ENCODE data around the gene TFR2.

The TFR2 gene

GRCh38 chr7:100675581-100676350 lies 34.4 kb upstream of the TFR2 start:
- peak overlapping the region; percentile 81 for H3K4me3 ChIP-seq (ENCODE audit: low read depth, low read length)
- TF ChIP-seq, protein P1, sequence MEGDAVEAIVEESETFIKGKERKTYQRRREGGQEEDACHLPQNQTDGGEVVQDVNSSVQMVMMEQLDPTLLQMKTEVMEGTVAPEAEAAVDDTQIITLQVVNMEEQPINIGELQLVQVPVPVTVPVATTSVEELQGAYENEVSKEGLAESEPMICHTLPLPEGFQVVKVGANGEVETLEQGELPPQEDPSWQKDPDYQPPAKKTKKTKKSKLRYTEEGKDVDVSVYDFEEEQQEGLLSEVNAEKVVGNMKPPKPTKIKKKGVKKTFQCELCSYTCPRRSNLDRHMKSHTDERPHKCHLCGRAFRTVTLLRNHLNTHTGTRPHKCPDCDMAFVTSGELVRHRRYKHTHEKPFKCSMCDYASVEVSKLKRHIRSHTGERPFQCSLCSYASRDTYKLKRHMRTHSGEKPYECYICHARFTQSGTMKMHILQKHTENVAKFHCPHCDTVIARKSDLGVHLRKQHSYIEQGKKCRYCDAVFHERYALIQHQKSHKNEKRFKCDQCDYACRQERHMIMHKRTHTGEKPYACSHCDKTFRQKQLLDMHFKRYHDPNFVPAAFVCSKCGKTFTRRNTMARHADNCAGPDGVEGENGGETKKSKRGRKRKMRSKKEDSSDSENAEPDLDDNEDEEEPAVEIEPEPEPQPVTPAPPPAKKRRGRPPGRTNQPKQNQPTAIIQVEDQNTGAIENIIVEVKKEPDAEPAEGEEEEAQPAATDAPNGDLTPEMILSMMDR (IDR thresholded peaks at IDR 0.05; ENCODE audit: insufficient read depth, low read length, missing control alignments) = no peak
- POLR2A ChIA-PET = interaction anchor here (0.5 to 3.4 kb wide), 2 partner anchors 17 to 68 kb away, joined by 3 to 13 read pairs; no protein-coding TSS in a partner anchor
- CTCF ChIA-PET = interaction anchor here (1.4 to 9.0 kb wide), 3 partner anchors 15 to 206 kb away, joined by 4 to 180 read pairs (median 6); partner anchors contain the start of genes GIGYF1 and SLC12A9
- no peak for DNase-seq (ENCODE audit: low read depth, low spot score)

- TF ChIP-seq, protein P1 (IDR thresholded peaks at IDR 0.05; ENCODE audit: insufficient read depth, low read length, missing control alignments) = no peak
- CTCF ChIA-PET = interaction anchor here (1.0 to 1.5 kb wide), 3 partner anchors 17 to 177 kb away, joined by 3 to 9 read pairs (median 5); partner anchors contain the start of gene SLC12A9
- POLR2A ChIA-PET = interaction anchor here (0.6 to 1.0 kb wide), 2 partner anchors 8 to 152 kb away, joined by 3 to 4 read pairs; no protein-coding TSS in a partner anchor
- DNase-seq (ENCODE audit: low read depth, low spot score) = no peak
- peak overlapping the region; percentile 81 for H3K4me3 ChIP-seq (ENCODE audit: low read depth, low read length)
Observed at GRCh38 chr7:100675105-100675451, 33.7 kb upstream of the TFR2 start.

DNA sequence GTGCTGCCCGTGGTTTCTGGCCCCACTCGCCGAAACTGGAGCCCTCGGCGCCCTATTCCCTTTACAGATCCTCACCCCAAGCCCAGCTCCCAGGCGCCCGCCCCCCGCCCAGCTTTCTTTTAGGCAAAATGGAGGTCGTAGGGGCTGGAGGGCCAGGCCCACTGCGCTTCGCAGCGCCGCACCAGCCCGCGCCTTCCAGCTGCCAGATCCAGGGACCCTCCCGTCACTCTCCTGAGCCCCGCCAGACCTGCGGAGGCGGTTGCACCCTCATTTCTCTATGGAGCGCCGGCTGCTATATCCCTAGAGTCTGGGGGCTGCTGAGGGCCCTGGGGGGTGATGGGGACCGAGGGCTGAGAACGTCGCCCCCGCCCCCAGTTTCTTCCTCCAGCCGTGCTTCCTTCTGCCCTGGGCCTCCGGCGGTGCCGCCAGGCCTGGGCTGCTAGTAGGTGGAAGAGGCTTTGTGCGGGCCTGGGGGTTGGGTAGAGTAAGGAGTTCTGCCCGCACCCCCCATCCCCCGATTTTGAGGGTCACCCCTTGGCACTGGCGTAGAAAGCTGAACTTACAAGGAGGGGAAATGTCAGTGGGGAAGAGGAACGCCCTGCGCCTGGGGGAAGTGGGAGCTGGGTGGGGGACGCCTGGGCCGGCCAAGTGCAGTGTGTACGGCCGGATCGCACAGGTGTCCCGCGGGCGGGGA lies 33.2 kb upstream of the TFR2 start:
- DNase-seq (ENCODE audit: low read depth, low spot score) = no peak
- H3K4me3 ChIP-seq (ENCODE audit: low read depth, low read length) = peak overlapping the region; percentile 81
- ChIA-PET POLR2A (interaction anchor here (0.6 to 1.0 kb wide), 2 partner anchors 8 to 152 kb away, joined by 3 to 4 read pairs; no protein-coding TSS in a partner anchor), CTCF (interaction anchor here (1.0 to 1.5 kb wide), 3 partner anchors 18 to 178 kb away, joined by 3 to 9 read pairs (median 5); partner anchors contain the start of gene SLC12A9)
- TF ChIP-seq, protein P1 (IDR thresholded peaks at IDR 0.05; ENCODE audit: insufficient read depth, low read length, missing control alignments) = no peak

DNA sequence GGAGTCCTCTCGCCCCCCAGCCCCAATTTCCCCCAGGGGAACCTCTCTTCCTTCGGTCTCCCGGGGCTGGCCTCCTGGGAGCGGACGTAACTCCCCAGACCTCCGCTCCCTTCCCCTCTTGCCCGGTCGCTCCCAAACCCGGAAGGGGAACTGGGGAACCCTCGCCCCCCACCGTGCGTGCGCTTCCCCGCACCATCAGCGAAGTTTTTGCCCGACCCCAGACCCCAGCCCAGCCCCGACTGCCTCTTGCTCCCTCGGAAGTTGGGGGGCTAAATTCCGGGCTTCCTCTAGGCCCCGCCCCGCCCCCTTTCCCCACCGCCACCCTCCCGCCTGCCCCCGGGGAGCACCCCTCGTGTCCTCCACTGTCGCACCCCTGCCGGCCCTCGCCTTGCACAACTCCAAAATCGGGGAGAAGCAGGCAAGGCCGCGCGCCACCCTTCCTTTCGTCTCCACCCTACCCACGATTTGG lies 32.6 kb upstream of the TFR2 start:
- no peak for DNase-seq (ENCODE audit: low read depth, low spot score)
- H3K4me3 ChIP-seq (ENCODE audit: low read depth, low read length) = peak overlapping the region; percentile 81
- ChIA-PET POLR2A (interaction anchor here (1.0 kb wide), 1 partner anchor 9 kb away, joined by 3 read pairs; no protein-coding TSS in a partner anchor), CTCF (interaction anchor here (1.5 kb wide), 2 partner anchors 18 to 110 kb away, joined by 5 to 9 read pairs; no protein-coding TSS in a partner anchor)
- TF ChIP-seq, protein P1 (IDR thresholded peaks at IDR 0.05; ENCODE audit: insufficient read depth, low read length, missing control alignments) = no peak

GRCh38 chr7:100673302-100673941 lies 32.1 kb upstream of the TFR2 start, which contains the start of gene GNB2:
GNB2 (plus strand) TSS chr7:100673740; CDS start chr7:100676266, 2,526 bp downstream.
- ChIA-PET POLR2A (interaction anchor here (0.6 to 1.0 kb wide), 9 partner anchors 9 to 89 kb away, joined by 3 to 5 read pairs (median 4); partner anchors contain the start of genes FBXO24, LRCH4, MOSPD3 and PCOLCE), CTCF (interaction anchor here (0.5 to 2.2 kb wide), 4 partner anchors 10 to 41 kb away, joined by 3 to 8 read pairs (median 3); no protein-coding TSS in a partner anchor)
- peak; percentile 96 for DNase-seq (ENCODE audit: low read depth, low spot score)
- peak within 1 kb of the TSS; percentile 81 for H3K4me3 ChIP-seq (ENCODE audit: low read depth, low read length)
- TF ChIP-seq, protein P1 (IDR thresholded peaks at IDR 0.05; ENCODE audit: insufficient read depth, low read length, missing control alignments) = no peak

Data from AG04449 (cell line).